HG03280 (cell line): ENCODE results near the gene CDH3.

Experiments
- ATAC-seq: cut with Tn5 transposase; IDR thresholded peaks from one replicate; pipeline ENCODE4 v1.9.1; 2021; ENCODE audit warnings: mild to moderate bottlenecking, moderate library complexity; ENCODE audit not compliant: unreplicated experiment

Gene CDH3

DNA sequence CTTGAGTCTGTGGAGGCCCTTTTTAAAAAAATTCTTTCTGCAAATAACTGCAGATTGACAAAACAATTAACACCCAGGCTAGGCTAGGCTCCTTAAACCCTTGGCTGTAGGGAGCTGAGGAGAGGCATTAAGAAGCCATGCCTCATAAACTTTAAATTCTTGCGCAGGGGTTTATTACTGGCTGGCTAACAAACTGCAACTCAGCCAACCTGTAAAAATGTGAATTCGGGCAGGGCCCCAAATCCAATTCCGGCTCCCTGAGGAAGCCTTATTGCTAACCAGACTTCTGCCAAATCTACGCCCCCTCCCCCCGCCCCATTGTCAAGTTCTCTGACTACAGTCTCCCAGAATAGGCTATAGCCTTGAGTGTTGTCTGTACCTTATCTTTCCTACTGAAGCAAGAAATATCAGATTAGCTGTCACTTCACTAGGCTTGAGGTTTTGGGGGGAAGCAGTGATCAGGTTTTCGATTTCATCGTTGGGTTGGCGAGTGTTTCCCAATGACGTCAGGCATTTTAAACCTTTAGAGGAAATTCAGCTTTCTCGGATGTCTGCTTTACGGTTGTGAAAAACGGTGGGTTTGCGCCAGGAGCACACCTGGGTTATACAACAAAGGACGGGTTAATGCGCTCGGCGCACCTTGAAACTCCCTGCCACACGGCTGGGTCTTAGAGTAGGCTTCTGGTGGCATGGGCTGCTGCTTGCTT is 2.0 kb downstream of the CDH3 start:
- ATAC-seq = no peak

GRCh38 chr16:68651136-68651535 is 6.0 kb downstream of the CDH3 start:
- no peak for ATAC-seq

DNA sequence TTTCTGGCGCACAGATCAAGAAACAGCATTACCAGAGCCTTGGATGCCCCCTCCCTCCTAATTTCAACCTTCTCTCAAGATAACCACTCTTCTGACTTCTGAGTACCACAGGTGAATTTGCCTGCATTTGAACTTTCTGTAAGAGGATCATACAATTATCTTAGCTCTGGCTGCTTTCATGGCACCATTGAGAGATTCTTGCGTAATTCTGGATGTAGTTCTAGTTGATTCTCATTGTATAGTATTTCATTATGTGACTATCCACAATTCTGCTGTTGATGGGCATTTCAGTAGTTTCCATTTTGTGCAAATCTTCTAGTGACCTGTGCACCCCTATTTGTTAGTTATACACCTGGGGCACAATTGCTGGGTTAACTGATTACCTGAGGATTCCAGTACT is 7.5 kb downstream of the CDH3 start:
- ATAC-seq = no peak

DNA sequence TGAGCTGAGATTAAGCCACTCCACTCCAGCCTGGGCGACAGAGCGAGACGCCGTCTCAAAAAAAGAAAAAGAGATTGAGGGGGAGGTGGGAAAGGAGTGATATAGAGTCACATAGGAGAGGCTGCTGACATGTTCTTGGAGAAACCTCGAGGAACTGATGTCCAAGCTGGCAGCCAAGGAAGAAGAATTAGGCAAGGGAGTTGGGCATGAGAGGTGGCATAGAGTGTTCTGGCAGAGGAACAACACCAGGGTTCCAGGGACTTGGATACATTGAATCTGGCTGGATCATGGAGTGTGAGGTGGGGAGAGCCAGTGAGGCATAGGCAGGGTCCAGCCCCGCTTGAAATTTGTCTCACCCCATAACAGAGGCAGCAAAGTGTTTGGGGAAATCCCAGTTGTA is 10.7 kb downstream of the CDH3 start:
- ATAC-seq = no peak

DNA sequence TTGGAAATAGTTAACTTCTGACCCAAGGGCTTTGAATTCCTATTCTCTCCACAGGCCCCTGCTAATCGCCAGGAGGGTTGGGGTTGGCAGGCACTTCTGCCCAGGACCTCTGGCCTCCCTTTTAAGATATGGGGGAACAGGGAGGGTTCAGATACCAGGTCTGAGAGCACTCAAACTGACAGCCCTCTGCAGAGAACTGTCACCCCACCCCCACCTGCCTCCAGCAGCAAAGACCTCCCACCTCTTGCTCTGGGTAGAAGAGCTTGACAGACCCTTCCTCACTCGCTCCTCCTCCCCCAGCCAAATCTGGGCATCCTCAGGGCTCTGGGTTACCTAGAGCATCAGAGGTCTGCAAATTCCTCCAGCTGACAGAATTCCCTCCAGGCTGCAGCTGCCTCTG is 11.6 kb downstream of the CDH3 start:
- ATAC-seq = no peak

DNA sequence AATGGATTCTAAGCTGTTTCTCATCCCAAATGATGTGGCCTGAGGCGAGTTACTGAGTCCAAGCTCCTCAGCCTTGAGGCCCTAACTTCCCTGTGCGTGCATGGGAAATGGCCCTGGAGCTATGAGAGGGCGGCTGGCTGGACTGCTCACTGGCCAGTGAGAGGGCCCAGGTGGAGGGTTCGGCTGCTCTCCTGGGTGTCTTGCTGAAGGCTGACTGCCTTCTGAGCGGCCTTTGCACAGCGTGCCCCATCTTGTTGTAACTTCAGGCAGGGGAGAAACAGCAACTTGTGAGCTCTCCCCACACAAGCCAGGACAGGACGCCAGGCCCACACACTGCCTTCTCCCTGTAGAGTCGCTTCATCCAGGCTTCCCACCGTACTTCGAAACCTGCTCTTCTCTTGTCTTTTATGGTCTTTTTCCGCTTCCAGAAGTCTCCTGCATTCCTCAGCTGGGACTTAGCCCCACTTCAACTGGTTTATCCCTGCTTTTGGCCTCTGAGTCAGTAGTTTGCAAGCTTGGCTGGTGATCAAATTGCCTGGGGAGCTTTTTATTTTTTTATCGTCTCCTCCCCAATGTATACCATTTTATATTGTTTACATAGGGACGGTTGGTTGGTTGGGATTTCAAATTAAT is 13.3 kb downstream of the CDH3 start:
- ATAC-seq = no peak

GRCh38 chr16:68658974-68659360 is 13.9 kb downstream of the CDH3 start:
- ATAC-seq = no peak

GRCh38 chr16:68659412-68660358 is 14.6 kb downstream of the CDH3 start:
- ATAC-seq = no peak

- ATAC-seq = no peak
Measured at GRCh38 chr16:68660359-68660795, 15.3 kb downstream of the CDH3 start.

- no peak for ATAC-seq
Measured at GRCh38 chr16:68662035-68662434, 16.9 kb downstream of the CDH3 start.

- no peak for ATAC-seq
Measured at GRCh38 chr16:68664297-68664696, 19.2 kb downstream of the CDH3 start.

DNA sequence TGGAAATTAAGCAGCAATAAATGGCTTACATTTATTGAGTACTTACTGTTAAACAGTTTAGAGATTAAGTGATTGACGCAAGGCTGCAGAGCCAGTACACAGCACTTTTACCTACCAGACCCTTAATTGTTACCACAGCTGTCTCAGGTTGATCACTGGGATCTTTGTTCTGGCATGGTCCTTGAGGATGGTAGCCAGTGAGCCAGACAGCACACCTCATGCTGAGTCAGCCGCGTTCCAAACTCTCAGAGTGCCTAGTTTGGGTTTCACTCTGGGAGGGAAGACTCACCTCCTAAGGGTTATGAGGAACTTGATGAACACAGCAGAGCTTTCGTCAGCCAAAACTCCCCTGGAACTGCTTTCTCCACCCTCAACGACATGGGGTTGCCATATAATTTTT is 20.4 kb downstream of the CDH3 start:
- ATAC-seq = no peak

GRCh38 chr16:68668266-68668665 is 23.2 kb downstream of the CDH3 start:
- no peak for ATAC-seq

DNA sequence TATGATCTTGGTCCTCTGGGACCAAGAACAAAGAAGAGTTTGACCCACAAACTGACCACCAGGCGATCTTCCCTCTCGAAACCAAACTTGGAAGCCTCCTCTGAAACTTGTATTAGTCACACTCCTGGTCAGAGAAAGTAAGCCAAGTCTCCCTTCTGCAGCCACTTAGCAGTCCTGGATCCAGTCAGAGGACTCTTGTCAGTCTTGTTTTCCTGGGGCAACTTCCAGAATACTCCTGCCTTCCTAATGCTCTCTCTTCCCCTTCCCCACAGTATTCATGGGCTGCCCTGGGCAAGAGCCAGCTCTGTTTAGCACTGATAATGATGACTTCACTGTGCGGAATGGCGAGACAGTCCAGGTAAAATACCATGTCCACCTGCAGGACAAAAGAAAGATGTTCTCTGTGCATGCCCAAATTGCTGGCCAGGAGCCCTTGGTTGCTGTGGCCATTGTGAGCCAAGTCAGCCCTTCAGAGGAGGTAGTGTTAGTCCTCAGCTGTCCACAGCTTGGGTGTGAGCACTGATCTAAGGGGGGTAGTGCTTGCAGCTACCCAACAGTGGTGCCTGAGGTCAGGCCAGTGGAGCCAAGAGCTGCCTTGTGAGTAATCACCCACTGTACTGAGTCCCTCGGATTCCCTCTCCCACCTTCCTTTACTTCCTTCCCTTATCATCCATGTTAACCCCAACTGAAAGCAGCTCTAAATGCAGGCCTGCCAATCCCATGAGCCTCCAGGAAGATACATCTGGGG is 31.2 kb downstream of the CDH3 start:
- ATAC-seq = no peak

DNA sequence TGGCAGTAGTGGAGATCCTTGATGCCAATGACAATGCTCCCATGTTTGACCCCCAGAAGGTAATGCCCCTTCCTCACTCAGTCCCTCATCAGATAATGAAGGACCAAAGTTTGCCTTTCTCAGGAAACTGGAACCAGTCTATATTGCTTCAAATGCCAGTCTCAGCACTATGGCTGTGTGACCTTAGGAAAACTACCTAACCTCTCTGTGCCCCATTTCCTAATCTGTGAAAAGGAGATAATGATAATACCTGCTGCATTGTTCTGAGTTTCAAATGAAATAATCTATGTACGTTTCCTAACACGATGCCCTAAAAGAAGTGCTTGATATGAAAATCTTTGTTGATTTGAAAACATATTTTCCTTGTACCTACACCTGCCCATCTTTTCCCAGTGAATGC is 35.9 kb downstream of the CDH3 start:
- ATAC-seq = no peak

GRCh38 chr16:68685685-68686478 is 40.8 kb downstream of the CDH3 start:
- ATAC-seq = no peak

GRCh38 chr16:68686905-68687304 is 41.8 kb downstream of the CDH3 start:
- ATAC-seq = no peak

DNA sequence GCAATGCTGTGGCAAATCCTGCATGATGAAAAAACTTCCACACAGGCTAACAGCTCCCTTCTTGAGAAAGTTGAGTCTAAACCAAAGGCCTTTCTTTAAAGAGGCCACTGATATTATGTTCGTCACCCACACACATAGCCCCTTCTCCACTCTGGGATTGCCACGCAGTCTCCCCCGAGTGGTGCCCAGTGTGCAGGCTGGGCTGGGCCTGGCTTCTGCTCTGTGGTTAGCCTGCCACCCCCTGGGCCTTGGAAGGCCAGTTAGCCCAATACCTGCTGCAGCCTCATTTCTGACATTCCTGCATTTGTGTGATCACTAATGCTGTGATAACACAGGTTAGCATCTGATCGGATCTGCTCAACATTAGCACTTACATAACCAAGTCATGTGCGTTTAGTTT is 44.8 kb downstream of the CDH3 start:
- no peak for ATAC-seq

DNA sequence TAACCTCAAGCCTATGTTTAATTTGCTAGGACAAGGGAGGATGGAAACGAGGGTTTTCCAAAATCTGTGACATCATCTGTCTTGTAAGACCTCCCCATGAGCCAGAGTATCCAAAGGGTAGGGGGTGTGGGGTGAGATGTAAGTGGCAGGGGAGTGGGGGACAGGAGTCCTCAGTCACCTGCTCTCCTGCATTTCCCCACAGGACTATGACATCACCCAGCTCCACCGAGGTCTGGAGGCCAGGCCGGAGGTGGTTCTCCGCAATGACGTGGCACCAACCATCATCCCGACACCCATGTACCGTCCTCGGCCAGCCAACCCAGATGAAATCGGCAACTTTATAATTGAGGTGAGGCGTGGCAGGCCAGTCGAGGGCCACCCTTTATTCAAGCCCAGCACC is 50.5 kb downstream of the CDH3 start:
- ATAC-seq = no peak

GRCh38 chr16:68696514-68696913 is 51.4 kb downstream of the CDH3 start:
- no peak for ATAC-seq
